Upper lobe of left lung (tissue), 6 donors: ENCODE data around the gene UBTD2. TPM values are rescaled to one million over a fixed set of nuclear protein-coding genes. Genes with fewer than 3 reads are reported as not detected.

Experiments
- ATAC-seq, 2 donors: fragments of 200-7000 bp; cut with Tn5 transposase; one replicate each; pipeline ENCODE4 v1.9.1; 2022; ENCODE audit warnings: mild to moderate bottlenecking in 2 of 2, moderate library complexity in 2 of 2; ENCODE audit not compliant: low FRiP score in 2 of 2
- DNase-seq, 2 donors: peaks; one replicate each; pipeline ENCODE4 v3.0.0-alpha.2; 2019 to 2020
- H3K27ac ChIP-seq, 4 donors: fragments of 200-600 bp; sonication (generic); one replicate each; pipeline ENCODE4 v1.5.1; 2016 to 2019
- H3K27me3 ChIP-seq, 4 donors: fragments of 200-600 bp; sonication (generic); one replicate each; pipeline ENCODE4 v1.5.1; 2017 to 2019
- H3K36me3 ChIP-seq, 4 donors: fragments of 200-600 bp; sonication (generic); one replicate each; pipeline ENCODE4 v1.5.1; 2016 to 2019
- H3K4me1 ChIP-seq, 4 donors: fragments of 200-600 bp; sonication (generic); one replicate each; pipeline ENCODE4 v1.5.1; 2018 to 2019
- H3K4me3 ChIP-seq, 4 donors: fragments of 200-600 bp; sonication (generic); one replicate each; pipeline ENCODE4 v1.5.1; 2017 to 2019; ENCODE audit warnings: mild to moderate bottlenecking in 2 of 4, moderate library complexity in 1 of 4
- H3K9me3 ChIP-seq, 4 donors: fragments of 200-600 bp; sonication (generic); one replicate each; pipeline ENCODE4 v1.5.1; 2018 to 2019
- EP300 ChIP-seq, 4 donors: sonication (generic); formaldehyde crosslinking; IDR thresholded peaks; one replicate each; pipeline ENCODE4 v1.5.1; 2017; ENCODE audit warnings: antibody characterized with exemption in 4 of 4, control low read depth in 2 of 4
- POLR2A ChIP-seq, 4 donors: fragments of 450-650 bp; IDR thresholded peaks; one replicate each; pipeline ENCODE4 v1.5.1; 2016 to 2017; ENCODE audit warnings: antibody characterized with exemption in 4 of 4, mild to moderate bottlenecking in 2 of 4
- POLR2AphosphoS5 ChIP-seq, 2 donors: sonication (generic); formaldehyde crosslinking; IDR thresholded peaks; one replicate each; pipeline ENCODE4 v1.5.1; 2017; ENCODE audit warnings: antibody characterized with exemption in 2 of 2
- WGBS, 2 donors: methylation state at CpG; one replicate each; pipeline ENCODE4 v1.1.5; 2017 to 2018; 5-methylcytosine and 5-hydroxymethylcytosine counted together
- total RNA-seq, 6 donors: library from RNA; depleted of rRNA in 4 of 6; stranded (reverse); fragments of >200 nt in 4 of 6; gene quantifications; one replicate each; pipeline versions ENCODE4 v1.1.0 to v1.2.1, GENCODE V29; 2016 to 2021
- TF ChIP-seq, protein P1 (sequence below), 6 experiments: fragments of 450-650 bp in 4 of 6; fragments of 200-600 bp in 2 of 6; sonication (generic) in 2 of 6; IDR thresholded peaks; one replicate each; pipeline ENCODE4 v1.5.1; 2016 to 2019; ENCODE audit warnings: antibody characterized with exemption in 6 of 6
- donor health status: DM: no; HTN: no; CAD: no; lungs with moderate emphysema.
- donor health status: DM: no; HTN: yes; CAD: no; lungs with severe emphysema.

UBTD2 gene
- total RNA-seq, 6 donors from 2014 or later = 9.4 to 22.3 (median 15.8) TPM

DNA sequence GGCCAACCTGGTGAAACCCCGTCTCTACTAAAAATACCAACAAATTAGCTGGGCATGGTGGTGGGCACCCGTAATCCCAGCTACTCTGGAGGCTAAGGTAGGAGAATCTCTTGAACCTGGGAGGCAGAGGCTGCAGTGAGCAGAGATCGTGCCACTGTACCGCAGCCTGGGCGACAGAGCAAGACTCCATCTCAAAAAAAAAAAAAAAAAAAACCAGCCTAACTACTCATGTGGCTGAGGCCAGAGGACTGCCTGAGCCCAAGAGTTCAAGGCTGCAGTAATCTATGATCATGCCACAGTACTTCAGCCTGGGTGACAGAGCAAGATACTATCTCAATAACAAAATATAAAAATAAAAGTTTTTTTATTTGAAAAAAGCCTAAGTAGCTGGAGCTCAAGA lies 3.2 kb downstream of the UBTD2 start:
- Histone ChIP-seq H3K27ac (no peak overlapping the region), H3K9me3 (no peaks in the 10 kb centered on the region), H3K27me3 (no peaks in the 10 kb centered on the region), H3K4me1 (peaks cover 18 to 43% (median 23%) of the 10 kb centered on the region in 4 donors), H3K4me3 (no peak overlapping the region), H3K36me3 (no peaks in the 10 kb centered on the region)
- WGBS, 2 donors = 90 to 97% methylated on average over 5 of the region's 5 CpGs
- ATAC-seq (no peak), DNase-seq (no peak)
- TF ChIP-seq EP300 (IDR thresholded peaks at IDR 0.05) = no peak

GRCh38 chr5:172278356-172278755 lies 5.2 kb downstream of the UBTD2 start:
- H3K4me3 ChIP-seq = no peak overlapping the region
- DNase-seq (no peak), ATAC-seq (no peak)
- peaks cover 18 to 43% (median 22%) of the 10 kb centered on the region in 4 donors for H3K4me1 ChIP-seq
- no peaks in the 10 kb centered on the region for H3K27me3 ChIP-seq
- TF ChIP-seq, protein P1, sequence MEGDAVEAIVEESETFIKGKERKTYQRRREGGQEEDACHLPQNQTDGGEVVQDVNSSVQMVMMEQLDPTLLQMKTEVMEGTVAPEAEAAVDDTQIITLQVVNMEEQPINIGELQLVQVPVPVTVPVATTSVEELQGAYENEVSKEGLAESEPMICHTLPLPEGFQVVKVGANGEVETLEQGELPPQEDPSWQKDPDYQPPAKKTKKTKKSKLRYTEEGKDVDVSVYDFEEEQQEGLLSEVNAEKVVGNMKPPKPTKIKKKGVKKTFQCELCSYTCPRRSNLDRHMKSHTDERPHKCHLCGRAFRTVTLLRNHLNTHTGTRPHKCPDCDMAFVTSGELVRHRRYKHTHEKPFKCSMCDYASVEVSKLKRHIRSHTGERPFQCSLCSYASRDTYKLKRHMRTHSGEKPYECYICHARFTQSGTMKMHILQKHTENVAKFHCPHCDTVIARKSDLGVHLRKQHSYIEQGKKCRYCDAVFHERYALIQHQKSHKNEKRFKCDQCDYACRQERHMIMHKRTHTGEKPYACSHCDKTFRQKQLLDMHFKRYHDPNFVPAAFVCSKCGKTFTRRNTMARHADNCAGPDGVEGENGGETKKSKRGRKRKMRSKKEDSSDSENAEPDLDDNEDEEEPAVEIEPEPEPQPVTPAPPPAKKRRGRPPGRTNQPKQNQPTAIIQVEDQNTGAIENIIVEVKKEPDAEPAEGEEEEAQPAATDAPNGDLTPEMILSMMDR (IDR thresholded peaks at IDR 0.05) = no peak
- TF ChIP-seq POLR2AphosphoS5 (IDR thresholded peaks at IDR 0.05) (no peak), POLR2A (IDR thresholded peaks at IDR 0.05) (no peak), EP300 (IDR thresholded peaks at IDR 0.05) (no peak)
- no peaks in the 10 kb centered on the region for H3K9me3 ChIP-seq
- 96 to 99% methylated on average over 9 of the region's 9 CpGs for WGBS, 2 donors
- H3K36me3 ChIP-seq = no peaks in the 10 kb centered on the region
- no peak overlapping the region for H3K27ac ChIP-seq

DNA sequence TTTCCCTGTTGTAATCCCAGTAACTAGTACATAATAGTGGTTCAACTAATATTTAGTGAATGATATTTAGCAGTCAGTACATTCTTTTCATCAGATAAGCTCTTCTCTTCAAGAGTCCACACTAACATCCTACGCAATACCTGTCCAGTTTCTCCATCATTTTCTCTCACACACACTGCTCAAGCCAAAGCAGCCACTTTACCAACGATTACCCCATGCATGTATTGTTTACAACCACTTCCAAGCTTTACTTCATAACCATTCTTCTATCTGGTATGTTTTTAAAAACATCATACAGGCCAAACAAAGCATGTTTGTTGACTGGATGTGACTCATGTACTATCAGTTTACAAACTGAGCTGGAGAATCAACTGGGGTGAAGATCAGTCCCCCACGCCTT lies 7.3 kb downstream of the UBTD2 start:
- Histone ChIP-seq H3K27me3 (no peaks in the 10 kb centered on the region), H3K36me3 (no peaks in the 10 kb centered on the region), H3K4me3 (no peak overlapping the region), H3K4me1 (peaks cover 4 to 30% (median 13%) of the 10 kb centered on the region in 4 donors), H3K27ac (no peak overlapping the region), H3K9me3 (no peaks in the 10 kb centered on the region)
- WGBS, 2 donors = 68 to 77% methylated on average over 3 of the region's 3 CpGs
- no peak for TF ChIP-seq POLR2AphosphoS5 (IDR thresholded peaks at IDR 0.05)
- TF ChIP-seq, protein P1 (IDR thresholded peaks at IDR 0.05) = no peak
- no peak for TF ChIP-seq EP300 (IDR thresholded peaks at IDR 0.05)
- TF ChIP-seq POLR2A (IDR thresholded peaks at IDR 0.05) = no peak
- ATAC-seq = no peak
- DNase-seq = no peak

DNA sequence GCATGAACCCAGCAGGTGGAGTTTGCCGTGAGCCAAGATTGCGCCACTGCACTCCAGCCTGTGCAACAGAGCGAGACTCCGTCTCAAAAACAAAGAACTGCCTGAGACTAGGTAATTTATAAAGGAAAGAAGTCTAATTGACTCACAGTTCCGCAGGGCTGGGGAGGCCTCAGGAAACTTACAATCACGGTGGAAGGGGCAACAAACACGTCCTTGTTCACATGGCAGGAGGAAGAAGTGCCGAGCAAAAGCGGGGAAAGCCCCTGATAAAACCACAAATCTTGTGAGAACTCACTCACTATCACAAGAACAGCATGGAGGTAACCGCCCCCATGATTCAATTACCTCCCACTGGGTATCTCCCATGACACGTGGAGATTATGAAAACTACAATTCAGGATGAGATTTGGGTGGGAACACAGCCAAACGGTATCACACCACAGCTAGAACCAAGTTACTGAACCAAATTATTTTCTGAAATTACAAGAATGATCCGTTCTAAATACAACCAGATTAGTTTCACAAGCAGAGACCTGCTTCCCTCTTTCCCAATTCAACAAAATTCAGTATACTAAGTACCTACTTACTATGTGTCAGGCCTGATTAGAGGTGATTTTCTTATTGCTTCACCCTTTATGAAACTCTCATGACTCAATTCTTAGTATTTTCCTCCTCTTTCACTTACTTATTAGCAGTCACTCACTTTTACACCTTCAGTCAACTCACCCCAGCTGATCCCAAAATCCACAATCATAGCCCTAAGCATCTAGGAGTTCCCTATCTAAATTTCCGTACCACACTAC lies 8.4 kb downstream of the UBTD2 start:
- no peaks in the 10 kb centered on the region for H3K36me3 ChIP-seq
- no peaks in the 10 kb centered on the region for H3K9me3 ChIP-seq
- TF ChIP-seq POLR2A (IDR thresholded peaks at IDR 0.05) = no peak
- TF ChIP-seq, protein P1 (IDR thresholded peaks at IDR 0.05) = no peak
- no peaks in the 10 kb centered on the region for H3K27me3 ChIP-seq
- DNase-seq (no peak), ATAC-seq (peak in 1 of 2 donors; percentile 45)
- H3K4me1 ChIP-seq = peaks cover 0 to 21% (median 11%) of the 10 kb centered on the region in 4 donors
- no peak overlapping the region for H3K27ac ChIP-seq
- 52 to 78% methylated on average over 14 of the region's 14 CpGs for WGBS, 2 donors
- H3K4me3 ChIP-seq = no peak overlapping the region

- H3K27me3 ChIP-seq = no peaks in the 10 kb centered on the region
- H3K4me3 ChIP-seq = no peak overlapping the region
- 74% methylated on average over 4 of the region's 4 CpGs for WGBS, 2 donors
- no peak overlapping the region for H3K27ac ChIP-seq
- TF ChIP-seq EP300 (IDR thresholded peaks at IDR 0.05) (no peak), POLR2A (IDR thresholded peaks at IDR 0.05) (no peak), POLR2AphosphoS5 (IDR thresholded peaks at IDR 0.05) (no peak)
- TF ChIP-seq, protein P1 (IDR thresholded peaks at IDR 0.05) = no peak
- H3K36me3 ChIP-seq = no peaks in the 10 kb centered on the region
- DNase-seq = no peak
- H3K9me3 ChIP-seq = no peaks in the 10 kb centered on the region
- H3K4me1 ChIP-seq = peaks cover 7 to 18% (median 11%) of the 10 kb centered on the region in 4 donors
- ATAC-seq = no peak
These were observed 15.6 kb downstream of the UBTD2 start for GRCh38 chr5:172267943-172268342.
